B cell (primary cell): ENCODE measurements around the gene MINDY4B. TPM values are rescaled to one million over a fixed set of nuclear protein-coding genes. Genes with fewer than 3 reads are reported as not detected.

Experiments
- ATAC-seq: fragments of 200-7000 bp; cut with Tn5 transposase; one replicate; pipeline ENCODE4 v1.10.0; 2021; ENCODE audit warnings: low read depth, mild to moderate bottlenecking, moderate number of reproducible peaks, moderate library complexity
- CTCF ChIA-PET: fragments of 350-600 bp; sonication (Branson Sonifier 250); formaldehyde crosslinking; loops from one replicate; lab custom pipeline; 2021; ENCODE audit warnings: antibody characterized with exemption, inconsistent platforms; lab: Charles Lee
- POLR2A ChIA-PET: fragments of 350-600 bp; sonication (Branson Sonifier 250); formaldehyde crosslinking; loops from one replicate; lab custom pipeline; 2021; ENCODE audit warnings: antibody characterized with exemption; lab: Charles Lee
- DNase-seq: peaks from one replicate; pipeline ENCODE4 v3.0.0; 2013
- H2AFZ ChIP-seq: 2 replicates; pipeline ENCODE4 v1.6.1; 2012; ENCODE audit warnings: mild to moderate bottlenecking, low read depth, low read length; ENCODE audit not compliant: insufficient read depth, poor library complexity, severe bottlenecking
- H3K27ac ChIP-seq, 2 donors: 1 replicate in 1 of 2; 2 replicates in 1 of 2; pipeline ENCODE4 v1.5.1; 2012 to 2013; ENCODE audit warnings: low read length in 2 of 2, mild to moderate bottlenecking in 2 of 2, moderate library complexity in 1 of 2
- H3K27me3 ChIP-seq, 4 experiments: fragments of 200-600 bp in 1 of 4; sonication (generic) in 1 of 4; replicated peaks in 1 of 4; 1 replicate in 2 of 4; 2 replicates in 2 of 4; pipeline versions ENCODE4 v1.6.1 to v1.7.0; 2013 to 2016; ENCODE audit warnings: low read length in 3 of 4, mild to moderate bottlenecking in 2 of 4, mixed read lengths in 1 of 4, moderate library complexity in 1 of 4; ENCODE audit not compliant: insufficient read depth in 4 of 4, control insufficient read depth in 3 of 4; ENCODE audit errors: control extremely low read depth in 1 of 4
- H3K36me3 ChIP-seq, 2 experiments: replicated peaks in 1 of 2; 1 replicate in 1 of 2; 2 replicates in 1 of 2; pipeline versions ENCODE4 v1.6.1 to v1.7.1; 2013; ENCODE audit warnings: low read length in 1 of 2; ENCODE audit not compliant: insufficient read depth in 2 of 2, control insufficient read depth in 1 of 2; ENCODE audit errors: control extremely low read depth in 1 of 2, extremely low read depth in 1 of 2
- H3K4me1 ChIP-seq, 2 donors: fragments of 200-600 bp in 1 of 2; sonication (generic) in 1 of 2; 1 replicate in 1 of 2; 2 replicates in 1 of 2; pipeline versions ENCODE4 v1.5.1 to v1.6.1; 2013 to 2017; ENCODE audit warnings: low read length in 2 of 2; ENCODE audit not compliant: control insufficient read depth in 2 of 2, insufficient read depth in 2 of 2
- H3K4me2 ChIP-seq: replicated peaks from 2 replicates; pipeline ENCODE3; 2012; ENCODE audit warnings: mild to moderate bottlenecking, low read depth, low read length; ENCODE audit not compliant: poor library complexity, severe bottlenecking
- H3K4me3 ChIP-seq, 5 experiments: fragments of 200-600 bp in 1 of 5; sonication (generic) in 1 of 5; 1 replicate in 3 of 5; 2 replicates in 2 of 5; pipeline versions ENCODE4 v1.5.1 to v1.7.0; 2011 to 2016; ENCODE audit warnings: low read length in 4 of 5, mild to moderate bottlenecking in 4 of 5, low read depth in 2 of 5, control low read depth in 1 of 5, moderate library complexity in 1 of 5; ENCODE audit not compliant: insufficient read depth in 1 of 5; ENCODE audit errors: control extremely low read depth in 1 of 5, extremely low read depth in 1 of 5
- H3K79me2 ChIP-seq: fragments of 200-600 bp; sonication (generic); one replicate; pipeline ENCODE4 v1.6.0; 2016; ENCODE audit warnings: low read length; ENCODE audit not compliant: control insufficient read depth, insufficient read depth
- H3K9ac ChIP-seq: fragments of 200-600 bp; sonication (generic); 2 replicates; pipeline ENCODE4 v1.6.1; 2017; ENCODE audit warnings: mild to moderate bottlenecking, low read length, moderate library complexity
- H3K9me3 ChIP-seq, 3 donors: one replicate each; pipeline versions ENCODE4 v1.6.1 to v1.7.1; 2013; ENCODE audit warnings: low read length in 2 of 3; ENCODE audit not compliant: control insufficient read depth in 2 of 3, insufficient read depth in 1 of 3; ENCODE audit errors: control extremely low read depth in 1 of 3
- H4K20me1 ChIP-seq: 2 replicates; pipeline ENCODE4 v1.6.0; 2012; ENCODE audit warnings: mild to moderate bottlenecking, low read length; ENCODE audit not compliant: insufficient read depth, control insufficient read depth, poor library complexity, severe bottlenecking
- H3K27ac Mint-ChIP-seq: one replicate; pipeline ENCODE4 v1.8.0; 2021; ENCODE audit warnings: mixed read lengths
- H3K27me3 Mint-ChIP-seq: one replicate; pipeline ENCODE4 v1.8.0; 2021; ENCODE audit warnings: mixed read lengths
- H3K4me1 Mint-ChIP-seq: one replicate; pipeline ENCODE4 v1.8.0; 2021; ENCODE audit warnings: mixed read lengths
- H3K4me3 Mint-ChIP-seq: one replicate; pipeline ENCODE4 v1.8.0; 2021; ENCODE audit warnings: mixed read lengths
- H3K9me3 Mint-ChIP-seq: one replicate; pipeline ENCODE4 v1.8.0; 2022; ENCODE audit warnings: mixed read lengths; ENCODE audit not compliant: insufficient read depth
- EZH2 ChIP-seq: IDR thresholded peaks from 2 replicates; pipeline ENCODE4 v1.6.1; 2012; ENCODE audit warnings: borderline replicate concordance, low read depth, mild to moderate bottlenecking, moderate library complexity, low read length; ENCODE audit not compliant: insufficient read depth, poor library complexity, severe bottlenecking
- WGBS: methylation state at CpG from one replicate; pipeline ENCODE4 v1.1.5; 2013; ENCODE audit warnings: missing lambda C conversion rate; ENCODE audit not compliant: insufficient coverage; 5-methylcytosine and 5-hydroxymethylcytosine counted together
- intact Hi-C: fragments of 100-400 bp; cut with micrococcal nuclease; formaldehyde crosslinking; loops from one replicate; pipeline ENCODE4 v1.10.0; 2022
- polyA plus RNA-seq: library from polyadenylated mRNA; depleted of rRNA; stranded (reverse); fragments of >200 nt; gene quantifications from 2 replicates; pipeline ENCODE4 v1.2.3, GENCODE V29; 2012
- total RNA-seq, 2 donors: library from RNA; stranded (reverse); fragments of 120-200 nt in 1 of 2; gene quantifications; 1 replicate in 1 of 2; 2 replicates in 1 of 2; pipeline versions ENCODE4 v1.2.3 to v1.2.4, GENCODE V29; 2013 to 2022
- TF ChIP-seq, protein P1 (sequence below): fragments of 200-600 bp; IDR thresholded peaks from one replicate; pipeline ENCODE4 v1.8.0; 2022; ENCODE audit warnings: antibody characterized with exemption, mild to moderate bottlenecking

MINDY4B gene
- total and polyA plus RNA-seq, 2 donors (not counting 1 experiment from before 2014, with no cell fraction given): not detected

GRCh38 chr3:150843241-150843640 is 62.0 kb downstream of the MINDY4B start:
- Histone ChIP-seq H3K79me2 (no peaks in the 10 kb centered on the region), H2AFZ (no peak overlapping the region), H3K27ac (no peak overlapping the region), H3K4me2 (no peak overlapping the region), H3K9ac (no peak overlapping the region), H3K36me3 (no peaks in the 10 kb centered on the region), H3K9me3 (no peaks in the 10 kb centered on the region), H3K4me1 (no peaks in the 10 kb centered on the region), H3K4me3 (no peak overlapping the region), H3K27me3 (peaks cover 0 to 7% (median 1%) of the 10 kb centered on the region in 4 experiments), H4K20me1 (no peaks in the 10 kb centered on the region)
- CTCF ChIA-PET: no interaction called here
- Mint-ChIP-seq H3K9me3 (no peaks in the 10 kb centered on the region), H3K27ac (no peak overlapping the region), H3K27me3 (peaks cover 9% of the 10 kb centered on the region), H3K4me1 (no peaks in the 10 kb centered on the region), H3K4me3 (no peak overlapping the region)
- no CpG with 5 or more reads among the region's 2 CpGs for WGBS
- no peak for ATAC-seq
- TF ChIP-seq EZH2: no peak
- TF ChIP-seq, protein P1, sequence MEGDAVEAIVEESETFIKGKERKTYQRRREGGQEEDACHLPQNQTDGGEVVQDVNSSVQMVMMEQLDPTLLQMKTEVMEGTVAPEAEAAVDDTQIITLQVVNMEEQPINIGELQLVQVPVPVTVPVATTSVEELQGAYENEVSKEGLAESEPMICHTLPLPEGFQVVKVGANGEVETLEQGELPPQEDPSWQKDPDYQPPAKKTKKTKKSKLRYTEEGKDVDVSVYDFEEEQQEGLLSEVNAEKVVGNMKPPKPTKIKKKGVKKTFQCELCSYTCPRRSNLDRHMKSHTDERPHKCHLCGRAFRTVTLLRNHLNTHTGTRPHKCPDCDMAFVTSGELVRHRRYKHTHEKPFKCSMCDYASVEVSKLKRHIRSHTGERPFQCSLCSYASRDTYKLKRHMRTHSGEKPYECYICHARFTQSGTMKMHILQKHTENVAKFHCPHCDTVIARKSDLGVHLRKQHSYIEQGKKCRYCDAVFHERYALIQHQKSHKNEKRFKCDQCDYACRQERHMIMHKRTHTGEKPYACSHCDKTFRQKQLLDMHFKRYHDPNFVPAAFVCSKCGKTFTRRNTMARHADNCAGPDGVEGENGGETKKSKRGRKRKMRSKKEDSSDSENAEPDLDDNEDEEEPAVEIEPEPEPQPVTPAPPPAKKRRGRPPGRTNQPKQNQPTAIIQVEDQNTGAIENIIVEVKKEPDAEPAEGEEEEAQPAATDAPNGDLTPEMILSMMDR: no peak
- POLR2A ChIA-PET: no interaction called here
- intact Hi-C loops: no loop called here
- DNase-seq: no peak

DNA sequence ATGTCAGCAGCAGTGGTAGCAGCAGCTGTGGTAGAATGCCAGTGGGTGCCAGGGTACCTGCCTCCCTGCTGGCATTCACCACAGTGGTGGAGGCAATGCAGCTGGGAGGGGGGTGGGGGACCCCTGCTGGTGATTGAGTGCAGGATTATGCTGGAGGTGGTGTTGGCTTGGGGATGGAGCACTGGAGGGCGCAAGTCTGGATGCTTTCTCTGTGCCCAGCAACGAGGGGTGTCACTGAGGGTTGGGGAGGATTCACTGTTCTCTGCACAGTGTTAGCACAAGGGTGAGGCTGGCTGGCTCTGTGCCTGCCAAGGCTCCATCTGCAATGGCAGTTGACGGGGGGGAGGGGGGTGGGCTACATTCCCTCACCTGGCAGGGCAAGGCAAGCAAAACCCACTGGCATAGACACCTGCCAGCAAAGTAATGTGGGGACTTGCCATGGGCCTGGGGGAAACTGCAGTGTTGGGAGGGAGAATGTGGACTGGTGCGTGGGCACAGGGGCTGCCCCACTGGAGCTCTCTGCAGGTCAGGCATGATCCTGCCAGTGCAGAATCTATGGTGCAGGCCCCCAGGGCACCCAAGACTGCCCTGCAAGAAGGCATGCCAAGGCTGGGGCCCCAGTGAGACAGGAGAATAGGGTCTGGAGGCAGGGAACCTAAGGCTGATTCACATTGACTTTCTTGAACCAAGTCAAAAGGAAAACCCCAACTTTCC is 64.3 kb downstream of the MINDY4B start:
- Histone ChIP-seq H3K4me1 (no peaks in the 10 kb centered on the region), H3K9ac (no peak overlapping the region), H3K79me2 (no peaks in the 10 kb centered on the region), H3K27ac (no peak overlapping the region), H3K4me2 (no peak overlapping the region), H3K9me3 (no peaks in the 10 kb centered on the region), H4K20me1 (no peaks in the 10 kb centered on the region), H3K4me3 (no peak overlapping the region), H3K36me3 (no peaks in the 10 kb centered on the region), H3K27me3 (peaks cover 0 to 7% (median 1%) of the 10 kb centered on the region in 4 experiments), H2AFZ (no peak overlapping the region)
- Mint-ChIP-seq H3K4me3 (no peak overlapping the region), H3K9me3 (no peaks in the 10 kb centered on the region), H3K27ac (no peak overlapping the region), H3K27me3 (peaks cover 13% of the 10 kb centered on the region), H3K4me1 (no peaks in the 10 kb centered on the region)
- TF ChIP-seq, protein P1: no peak
- TF ChIP-seq EZH2: no peak
- 100% methylated on average over 4 of the region's 4 CpGs for WGBS
- ChIA-PET POLR2A (no interaction called here), CTCF (interaction anchor here (1.1 kb wide), 1 partner anchor 24 kb away, joined by 3 read pairs; no protein-coding TSS in a partner anchor)
- DNase-seq (no peak), ATAC-seq (no peak)
- intact Hi-C loops: no loop called here
